GM18951 (cell line): ENCODE measurements around the gene PTRH1.
A peak's percentile ranks its signal among the peaks of the same experiment; 100 is the strongest.

ENCODE experiments used
- POLR2A ChIP-seq: IDR thresholded peaks from 4 replicates; pipeline ENCODE4 v1.6.1; 2011; ENCODE audit warnings: mild to moderate bottlenecking; ENCODE audit not compliant: insufficient read length, insufficient read depth; ENCODE audit errors: extremely low read depth
- in situ Hi-C: fragments of 300-500 bp; cut with MboI; formaldehyde crosslinking; loops from one replicate; pipeline ENCODE4 v1.12.0; 2022; ENCODE audit warnings: low sequenced_read_pairs, mixed read lengths, inconsistent platforms; ENCODE audit not compliant: unreplicated experiment

The PTRH1 gene

DNA sequence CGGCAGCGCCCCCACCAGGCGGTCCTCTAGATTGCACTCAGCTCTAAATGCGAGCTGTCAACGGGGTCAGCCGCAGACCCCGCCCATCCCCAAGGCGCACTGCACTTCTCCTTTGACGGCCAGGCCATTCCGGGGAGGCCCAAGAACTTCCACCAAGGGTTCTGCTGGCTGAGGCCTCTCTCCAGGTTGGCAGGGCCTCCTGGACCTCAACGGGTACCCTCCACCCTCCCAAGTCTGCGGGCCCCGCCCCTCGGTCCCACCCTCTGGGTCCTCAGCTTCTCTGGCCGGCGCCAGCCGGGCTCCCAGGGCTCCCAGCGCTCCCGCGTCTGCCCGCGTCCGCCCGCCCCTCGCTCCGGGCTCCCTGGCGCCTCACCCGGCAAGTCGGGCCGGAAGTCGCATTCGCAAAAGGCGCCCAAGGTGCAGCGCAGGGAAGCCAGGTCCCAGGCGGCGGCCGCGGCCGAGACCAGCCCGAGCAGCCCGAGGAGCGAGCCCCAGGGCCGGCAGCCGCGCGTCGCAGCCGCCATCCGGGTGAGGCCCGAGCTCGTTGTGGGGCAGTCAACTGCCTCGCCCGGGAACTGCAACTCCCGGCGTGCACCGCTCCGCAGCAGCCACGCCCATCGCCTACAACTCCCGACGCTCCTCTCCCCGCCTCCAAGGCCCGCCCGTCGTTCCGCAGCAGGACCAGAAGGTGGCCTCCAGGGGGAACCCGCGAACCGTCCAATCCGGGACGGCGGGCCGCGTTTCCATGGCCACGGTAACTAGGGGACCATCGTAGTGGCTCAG is 19.5 kb upstream of the PTRH1 start, which contains the start of gene TOR2A:
TOR2A (minus strand) TSS at position 548 of the 783 bp plus-strand sequence; CDS start at position 524, 24 bp downstream.
- in situ Hi-C loops, result loop anchor here (10.0 kb wide), 1 partner anchor 180 kb away; the partner anchor contains the start of gene ST6GALNAC4

DNA sequence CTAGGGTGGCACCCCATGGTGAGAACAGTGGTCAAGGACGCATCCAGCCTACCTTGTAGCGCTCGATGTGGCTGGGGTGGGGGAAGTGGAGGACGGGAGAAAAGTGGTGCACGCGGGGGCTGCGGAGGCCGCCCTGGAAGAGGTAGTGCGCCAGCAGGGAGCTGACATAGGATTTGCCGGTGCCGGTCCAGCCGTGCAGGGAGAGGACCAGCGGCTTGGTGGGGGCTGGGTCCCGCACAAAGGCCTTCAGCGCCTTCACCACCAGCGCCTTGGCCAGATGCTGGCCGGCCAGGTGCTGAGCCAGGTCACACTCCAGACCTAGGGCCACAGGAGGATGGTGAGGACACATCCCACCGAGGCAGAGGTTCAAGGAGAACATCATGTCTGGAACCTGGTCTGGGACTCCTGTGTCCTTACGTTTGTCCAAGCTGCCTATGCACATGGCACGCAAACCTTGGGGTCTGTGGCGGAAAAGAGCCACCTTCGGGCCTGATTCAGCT is 18.8 kb upstream of the PTRH1 start:
- in situ Hi-C loops, result loop anchor here (10.0 kb wide), 1 partner anchor 181 kb away; the partner anchor contains the start of gene ST6GALNAC4
- no peak for TF ChIP-seq POLR2A

More for the DNA sequence above, 19.5 kb upstream of the PTRH1 start, which contains the start of gene TOR2A:
- TF ChIP-seq POLR2A, result peak; percentile 83

DNA sequence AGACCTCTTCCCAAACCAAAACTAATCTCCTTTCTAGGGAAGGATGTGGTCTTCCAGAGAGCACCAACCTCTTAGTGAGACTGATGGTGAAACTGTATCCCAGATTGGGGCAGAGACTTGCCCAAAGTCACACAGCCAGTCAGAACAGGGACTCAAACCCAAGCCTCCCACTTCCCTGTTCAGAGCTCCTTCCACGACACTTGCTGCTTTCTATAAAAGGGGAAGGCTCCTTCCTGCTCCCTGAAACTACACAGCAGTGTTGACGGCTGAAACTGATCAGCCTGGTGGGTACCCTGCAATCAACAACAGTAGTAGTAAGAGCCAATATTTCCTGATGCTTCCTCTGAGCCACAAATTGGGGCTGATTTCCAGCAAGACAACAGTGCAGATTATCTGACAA is 18.2 kb upstream of the PTRH1 start:
- TF ChIP-seq POLR2A, result no peak
- in situ Hi-C loops, result loop anchor here (10.0 kb wide), 1 partner anchor 181 kb away; the partner anchor contains the start of gene ST6GALNAC4

DNA sequence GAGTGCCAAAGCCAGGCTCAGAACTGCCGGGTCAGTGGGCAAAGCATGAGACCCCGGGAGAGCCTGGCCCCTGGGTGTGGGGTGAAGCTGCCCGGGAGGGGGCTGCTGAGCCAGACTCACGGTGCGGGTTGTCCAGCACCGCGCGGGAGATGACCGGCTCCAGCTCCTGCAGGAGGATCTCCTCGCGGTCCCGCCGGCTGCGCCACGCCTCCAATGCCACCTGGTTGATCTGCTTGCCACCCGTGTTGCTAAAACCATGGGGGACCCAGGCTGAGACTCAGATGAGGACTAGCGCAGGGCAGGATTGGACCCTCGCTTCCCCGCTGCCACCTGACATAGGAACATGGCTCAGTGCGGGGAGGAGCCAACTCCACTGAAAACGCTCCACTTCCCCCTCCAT is 17.0 kb upstream of the PTRH1 start:
- TF ChIP-seq POLR2A, result no peak
- in situ Hi-C loops, result loop anchor here (10.0 kb wide), 1 partner anchor 182 kb away; the partner anchor contains the start of gene ST6GALNAC4

GRCh38 chr9:127731938-127732337 is 16.5 kb upstream of the PTRH1 start:
- TF ChIP-seq POLR2A, result no peak
- in situ Hi-C loops, result loop anchor here (10.0 kb wide), 1 partner anchor 183 kb away; the partner anchor contains the start of gene ST6GALNAC4

- in situ Hi-C loops, result loop anchor here (10.0 kb wide), 1 partner anchor 184 kb away; the partner anchor contains the start of gene ST6GALNAC4
- TF ChIP-seq POLR2A, result no peak
Observed at GRCh38 chr9:127730799-127731410, 15.4 kb upstream of the PTRH1 start.

GRCh38 chr9:127730262-127730661 is 14.8 kb upstream of the PTRH1 start:
- no peak for TF ChIP-seq POLR2A
- in situ Hi-C loops, result loop anchor here (10.0 kb wide), 1 partner anchor 185 kb away; the partner anchor contains the start of gene ST6GALNAC4

DNA sequence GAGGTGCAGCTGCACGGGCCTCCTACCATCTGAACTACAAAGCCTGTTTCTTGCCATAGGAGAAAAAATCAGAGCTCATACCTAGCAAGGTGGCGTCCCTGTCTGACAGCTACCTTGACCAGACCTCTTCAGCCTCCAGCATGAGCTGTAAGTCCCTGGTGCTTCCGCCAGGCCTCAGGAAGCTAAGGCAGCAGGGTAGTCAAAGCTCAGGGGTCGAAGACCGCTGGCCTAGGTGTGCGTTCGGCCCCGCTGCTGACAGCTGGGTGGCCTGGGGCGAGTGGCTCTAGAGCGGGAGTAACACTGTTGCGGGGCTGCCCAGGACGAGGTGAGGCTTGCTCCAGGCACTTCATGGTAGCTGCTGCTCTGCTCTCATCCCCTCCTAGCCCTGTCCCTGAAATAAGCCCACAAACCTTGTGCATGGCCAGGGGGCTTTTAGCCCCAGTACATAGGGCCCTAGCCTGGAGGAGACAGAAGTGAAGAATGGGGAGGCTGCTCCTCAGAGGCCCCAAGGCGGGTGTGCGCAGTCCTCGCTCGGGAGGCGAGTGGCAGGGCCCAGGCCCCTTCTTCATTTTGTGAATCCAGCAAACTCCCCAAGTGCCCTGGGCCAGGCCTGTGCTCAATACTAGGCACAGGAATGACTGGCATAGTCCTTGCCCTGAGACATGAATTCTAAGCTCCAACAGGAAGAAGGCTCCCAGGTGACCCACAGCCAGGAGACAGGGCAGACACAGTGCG is 14.2 kb upstream of the PTRH1 start:
- no peak for TF ChIP-seq POLR2A
- in situ Hi-C loops, result loop anchor here (10.0 kb wide), 1 partner anchor 185 kb away; the partner anchor contains the start of gene ST6GALNAC4

GRCh38 chr9:127728808-127729207 is 13.3 kb upstream of the PTRH1 start:
- in situ Hi-C loops, result no loop called here
- TF ChIP-seq POLR2A, result no peak

GRCh38 chr9:127726871-127727270 is 11.4 kb upstream of the PTRH1 start:
- TF ChIP-seq POLR2A, result no peak
- in situ Hi-C loops, result no loop called here

GRCh38 chr9:127724012-127724411 is 8.5 kb upstream of the PTRH1 start:
- TF ChIP-seq POLR2A, result no peak
- in situ Hi-C loops, result no loop called here

DNA sequence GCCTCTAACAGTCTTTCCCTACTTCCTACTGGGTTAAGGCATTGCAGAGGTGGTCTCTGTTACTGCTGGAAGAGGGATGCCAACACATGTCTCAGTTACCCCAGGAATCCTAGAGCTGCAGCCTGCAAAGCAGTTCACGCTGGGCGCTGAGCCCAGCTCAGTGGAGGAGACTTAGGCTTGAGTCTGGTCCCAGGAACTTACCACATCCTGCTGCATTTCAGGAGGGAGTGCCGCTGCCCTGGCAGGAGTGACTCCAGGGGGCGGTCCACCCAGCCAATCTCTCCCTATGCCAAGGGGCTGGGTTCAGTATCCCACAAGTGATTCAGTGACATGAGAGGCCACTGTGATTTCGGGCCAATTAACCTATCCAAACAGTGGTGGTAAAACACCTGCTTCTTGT is 8.0 kb upstream of the PTRH1 start:
- in situ Hi-C loops, result no loop called here
- no peak for TF ChIP-seq POLR2A
